NCI-H460 (cell line): ENCODE results near the gene CEP162. TPM values are rescaled to one million over a fixed set of nuclear protein-coding genes. Genes with fewer than 3 reads are reported as not detected.
"Not testable (repeated sequence)": the region's sequence is repeated elsewhere in the genome, so short reads cannot be mapped to it uniquely, and the experiment has no call there.

Experiments used
- DNase-seq: peaks from one replicate; pipeline ENCODE4 v3.0.0-alpha.2; 2016; ENCODE audit warnings: low read depth; ENCODE audit errors: extremely low read depth
- total RNA-seq: library from RNA; depleted of rRNA; stranded (reverse); fragments of >200 nt; shearing (Covaris generic); gene quantifications from 2 replicates; pipeline ENCODE4 v1.2.3, GENCODE V29; 2014

Gene CEP162
- total RNA-seq, 1 experiment from 2014 or later = 3.0 TPM

GRCh38 chr6:84151669-84152068, 75.8 kb downstream of the CEP162 start:
- no peak for DNase-seq

GRCh38 chr6:84150705-84151104, 76.7 kb downstream of the CEP162 start:
- DNase-seq = no peak

GRCh38 chr6:84141521-84141920, 85.9 kb downstream of the CEP162 start:
- DNase-seq = no peak

GRCh38 chr6:84139311-84139710, 88.1 kb downstream of the CEP162 start:
- no peak for DNase-seq

- DNase-seq = peak; percentile 54
Observed at GRCh38 chr6:84137989-84138575, 89.4 kb downstream of the CEP162 start.

- peak; percentile 83 for DNase-seq
Observed at GRCh38 chr6:84137051-84137375, 90.4 kb downstream of the CEP162 start.

- DNase-seq = no peak
Observed at GRCh38 chr6:84136364-84137050, 90.9 kb downstream of the CEP162 start.

- DNase-seq = no peak
Observed at GRCh38 chr6:84135291-84135690, 92.2 kb downstream of the CEP162 start.

- DNase-seq = not testable (repeated sequence)
Observed at GRCh38 chr6:84133385-84133784, 94.1 kb downstream of the CEP162 start.

GRCh38 chr6:84129588-84129987, 97.9 kb downstream of the CEP162 start:
- not testable (repeated sequence) for DNase-seq

GRCh38 chr6:84123186-84123585, 104.3 kb downstream of the CEP162 start:
- no peak for DNase-seq

- DNase-seq = no peak
Observed at GRCh38 chr6:84119277-84119676, 108.2 kb downstream of the CEP162 start.

- DNase-seq = no peak
Observed at GRCh38 chr6:84118191-84118590, 109.3 kb downstream of the CEP162 start.

- DNase-seq = not testable (repeated sequence)
Observed at GRCh38 chr6:84114933-84115594, 112.4 kb downstream of the CEP162 start.

- DNase-seq = not testable (repeated sequence)
Observed at GRCh38 chr6:84111351-84111750, 116.1 kb downstream of the CEP162 start.

GRCh38 chr6:84107495-84107894, 119.9 kb downstream of the CEP162 start:
- DNase-seq = no peak

GRCh38 chr6:84105215-84105924, 122.1 kb downstream of the CEP162 start:
- DNase-seq = not testable (repeated sequence)

GRCh38 chr6:84103029-84103428, 124.4 kb downstream of the CEP162 start:
- no peak for DNase-seq

GRCh38 chr6:84095156-84095555, 132.3 kb downstream of the CEP162 start:
- DNase-seq = no peak

- no peak for DNase-seq
Observed at GRCh38 chr6:84093441-84094435, 133.7 kb downstream of the CEP162 start.
